NOMO-1 (cell line): ENCODE results near the gene CXCL5.
A peak's percentile ranks its signal among the peaks of the same experiment; 100 is the strongest.

Experiments
- DNase-seq, 2 experiments: peaks; one replicate each; lab custom pipeline; 2025; ENCODE audit not compliant: unreplicated experiment in 2 of 2; lab: John Stamatoyannopoulos, UW

CXCL5 gene

DNA sequence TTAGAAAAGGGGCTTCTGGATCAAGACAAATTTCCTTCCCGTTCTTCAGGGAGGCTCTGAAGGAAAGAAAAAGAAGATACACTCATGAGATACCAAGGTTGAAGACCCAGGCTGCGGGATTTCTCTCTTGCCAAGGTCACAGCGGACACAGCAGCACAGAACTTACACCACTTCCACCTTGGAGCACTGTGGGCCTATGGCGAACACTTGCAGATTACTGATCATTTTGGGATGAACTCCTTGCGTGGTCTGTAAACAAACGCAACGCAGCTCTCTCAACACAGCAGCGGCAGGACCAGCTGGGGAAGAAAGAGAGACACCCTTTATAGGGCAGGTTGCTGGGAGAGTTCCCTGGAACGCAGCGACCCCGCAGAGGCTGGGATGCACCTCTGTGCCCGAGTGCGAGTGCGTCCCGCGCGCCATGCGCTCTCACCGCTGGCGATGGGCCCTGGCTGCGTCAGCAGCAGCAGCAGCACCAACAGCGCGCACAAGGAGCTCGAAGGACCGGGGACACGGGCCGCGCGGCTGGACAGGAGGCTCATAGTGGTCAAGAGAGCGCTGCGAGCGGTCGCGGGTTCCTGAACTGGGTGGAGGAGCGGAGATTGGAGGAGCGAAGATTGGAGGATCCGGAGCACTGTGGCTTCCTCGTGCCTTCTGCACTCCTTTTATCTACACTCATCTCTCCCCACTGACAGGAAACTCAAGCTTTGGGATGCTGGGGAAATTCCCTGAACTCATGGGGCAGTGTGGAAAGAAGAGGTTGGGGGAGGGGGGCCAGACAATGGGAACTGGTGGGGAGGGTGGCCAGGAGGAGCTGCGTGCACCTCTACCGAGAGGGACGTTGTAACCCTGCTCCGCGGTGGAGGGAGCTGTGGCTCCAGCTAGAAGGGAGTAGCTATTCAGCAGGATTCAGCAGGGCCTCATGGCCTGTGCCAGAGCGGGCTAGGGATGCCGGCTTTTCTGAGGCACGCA, at the start of gene CXCL5:
CXCL5 (minus strand) TSS at position 638 of the 972 bp plus-strand sequence; CDS start at position 542, 96 bp downstream.
- DNase-seq = no peak

DNA sequence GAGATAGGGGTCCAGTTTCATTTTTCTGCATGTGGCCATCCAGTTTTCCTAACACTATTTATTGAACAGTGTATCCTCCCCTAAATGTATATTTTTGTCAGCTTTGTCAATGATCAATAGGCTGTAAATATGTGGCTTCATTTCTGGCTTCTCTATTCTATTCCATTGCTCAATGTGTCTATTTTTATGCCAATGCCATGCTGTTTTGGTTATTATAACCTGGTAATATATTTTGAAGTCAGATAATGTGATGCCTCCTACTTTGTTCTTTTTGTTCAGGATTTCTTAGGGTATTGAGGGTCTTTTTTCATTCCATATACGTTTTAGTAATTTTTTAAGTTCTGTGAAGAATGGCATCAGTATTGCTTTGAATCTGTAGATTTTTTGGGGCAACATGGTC, 48.7 kb upstream of the CXCL5 start:
- DNase-seq = no peak

DNA sequence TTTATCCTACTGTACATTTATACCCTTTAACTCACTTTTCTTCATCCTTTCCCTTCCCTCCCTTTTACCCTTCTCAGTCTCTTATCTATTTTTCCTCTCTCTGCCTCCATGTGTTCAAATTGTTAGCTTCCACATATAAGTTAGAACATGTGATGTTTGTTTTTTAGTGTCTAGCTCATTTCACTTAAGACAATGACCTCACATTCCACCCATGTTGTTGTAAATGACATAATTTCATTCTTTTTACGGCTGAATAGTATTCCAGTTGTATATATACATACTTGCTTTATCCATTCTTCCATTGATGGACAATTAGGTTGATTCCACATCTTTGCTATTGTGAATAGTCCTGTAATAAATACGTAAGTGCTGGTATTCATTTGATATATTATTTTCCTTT, 47.3 kb upstream of the CXCL5 start:
- no peak for DNase-seq

DNA sequence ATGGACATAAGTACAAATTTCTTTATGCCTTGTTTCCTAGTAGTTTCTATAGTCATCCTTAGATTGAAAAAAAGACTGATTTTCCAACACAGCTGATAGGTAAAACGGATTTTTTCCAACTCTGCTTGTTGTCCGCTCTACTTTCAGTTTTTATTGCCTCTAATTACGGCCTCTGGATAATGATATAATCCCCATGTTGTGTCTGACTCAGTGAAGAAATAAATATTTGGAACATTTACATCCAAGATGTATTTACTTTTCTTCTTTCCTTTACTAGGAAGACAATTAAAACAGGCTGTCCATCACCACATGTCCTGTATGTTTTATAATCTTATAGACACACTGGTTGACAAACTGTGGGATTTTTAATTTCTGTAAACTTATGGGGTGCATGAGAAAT, 46.8 kb upstream of the CXCL5 start:
- DNase-seq = no peak

DNA sequence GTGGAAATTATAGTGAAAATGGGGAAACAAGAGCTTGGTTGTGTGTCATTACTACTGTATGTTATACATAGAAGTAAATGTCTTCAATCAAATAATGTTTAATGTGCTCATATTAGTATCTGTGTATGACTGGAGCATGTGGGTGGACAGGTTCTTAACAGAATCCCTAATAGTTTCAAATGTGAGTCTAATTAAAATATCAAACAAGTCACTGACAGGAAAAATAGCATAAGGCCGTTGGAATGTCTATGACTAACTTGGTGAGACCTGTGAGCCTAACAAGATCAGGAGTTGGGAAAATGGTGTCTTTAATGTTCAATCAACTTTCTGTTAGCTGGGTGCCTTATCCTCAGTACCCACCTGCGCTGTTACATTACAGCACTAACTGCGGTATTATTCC, 46.2 kb upstream of the CXCL5 start:
- no peak for DNase-seq

DNA sequence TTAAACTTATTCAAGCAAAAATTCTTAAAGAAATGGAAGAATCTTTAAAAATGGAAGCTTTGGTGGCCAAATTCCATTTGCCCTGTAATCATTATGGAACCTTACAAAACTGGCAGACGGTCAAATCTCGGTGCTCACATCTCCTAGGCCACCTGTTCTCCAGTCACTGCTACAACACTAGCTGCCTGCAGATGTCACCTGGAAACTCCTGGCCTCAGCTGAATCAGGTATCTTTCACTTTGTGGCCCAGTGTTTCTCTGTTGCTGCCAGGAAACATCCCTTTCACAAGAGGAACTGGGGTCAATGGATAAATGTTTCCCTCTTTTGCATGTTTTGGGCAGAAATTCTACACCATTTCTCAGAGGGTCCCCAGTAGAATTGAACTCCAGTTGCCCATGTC, 44.2 kb upstream of the CXCL5 start:
- no peak for DNase-seq

DNA sequence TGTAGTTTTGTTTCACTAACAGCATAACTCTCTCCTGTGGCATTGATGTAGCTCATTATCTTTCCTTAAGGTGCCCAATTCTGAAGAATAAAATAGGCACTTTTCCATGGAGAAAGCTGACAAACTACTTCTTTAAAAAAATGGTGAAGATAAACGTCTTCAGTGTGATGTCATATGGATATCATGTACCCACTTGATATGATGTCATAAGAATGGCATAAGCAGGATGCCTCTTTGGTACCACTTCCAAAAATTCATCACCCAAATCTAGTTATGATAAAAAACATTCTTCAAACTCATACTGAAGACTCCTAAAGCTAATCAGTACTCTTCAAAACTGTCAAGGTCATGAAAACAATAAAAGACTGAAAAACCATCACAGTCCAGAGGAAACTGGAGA, 42.9 kb upstream of the CXCL5 start:
- no peak for DNase-seq

DNA sequence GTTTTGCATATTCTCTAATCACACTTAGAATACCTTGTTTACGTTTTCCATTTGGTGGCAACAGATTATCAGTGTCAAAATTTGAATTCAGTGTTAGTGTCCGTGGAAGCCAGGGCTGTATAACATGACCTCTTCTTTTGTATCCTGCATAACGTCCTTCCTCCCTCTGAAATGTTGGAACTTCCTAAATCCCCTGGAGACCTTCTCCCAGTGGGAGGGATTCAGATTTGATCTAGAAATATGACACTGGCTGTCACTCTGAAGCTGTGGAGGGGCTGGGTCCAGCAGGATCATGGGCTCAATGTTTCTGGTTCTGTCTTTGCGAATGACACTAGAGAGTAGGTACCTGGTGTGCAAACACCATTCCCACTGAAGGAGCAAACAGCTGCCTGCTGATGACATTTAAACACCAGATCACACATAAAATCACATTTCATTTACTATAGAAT, 40.9 kb upstream of the CXCL5 start:
- DNase-seq = no peak

DNA sequence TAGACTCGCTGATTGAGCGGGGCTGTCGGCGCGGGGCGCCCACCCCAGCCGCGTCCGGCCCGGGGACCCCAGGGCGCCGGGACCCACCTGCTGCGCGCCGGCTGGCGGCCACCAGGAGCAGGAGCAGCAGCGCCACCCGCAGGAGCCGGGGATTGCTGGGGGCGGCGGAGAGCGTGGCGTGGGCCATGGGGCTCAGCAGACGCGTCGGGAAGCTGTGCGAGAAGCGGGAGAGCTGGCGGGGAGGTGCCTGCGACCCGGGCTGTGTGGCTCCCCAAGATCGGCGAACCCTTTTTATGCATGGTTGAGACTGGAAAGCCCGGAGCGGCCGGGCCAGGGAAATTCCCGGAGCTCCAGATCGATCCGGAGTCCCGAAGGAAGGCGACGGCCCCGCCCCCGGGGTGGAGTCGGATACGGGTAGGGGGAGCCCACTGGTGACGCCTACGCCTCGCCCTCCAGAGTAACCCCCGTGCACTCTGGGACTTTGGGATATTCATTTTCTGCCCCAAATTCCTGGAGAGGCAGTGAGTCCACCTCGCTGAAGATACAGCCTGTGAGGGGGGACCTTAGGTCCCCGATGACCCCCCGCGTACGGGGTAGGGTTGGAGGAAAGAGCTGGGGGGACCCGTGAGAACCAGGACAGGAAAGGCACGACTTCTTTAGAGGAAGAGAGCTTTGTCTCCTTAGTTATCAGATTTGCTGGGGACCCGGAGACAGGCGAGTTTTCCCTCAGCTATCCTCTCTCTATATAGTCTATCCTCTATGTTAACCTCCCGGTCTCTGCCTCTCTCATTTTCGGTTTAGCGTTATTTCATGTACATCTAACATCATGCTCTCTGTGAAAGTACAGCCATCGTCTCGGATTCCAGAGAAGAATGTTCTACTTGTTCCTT, 40.2 kb upstream of the CXCL5 start, which contains the start of gene CXCL3:
CXCL3 (minus strand) TSS at position 265 of the 890 bp plus-strand sequence; CDS start at position 187, 78 bp downstream.
- DNase-seq = peak in 1 of 2 experiments; percentile 21

DNA sequence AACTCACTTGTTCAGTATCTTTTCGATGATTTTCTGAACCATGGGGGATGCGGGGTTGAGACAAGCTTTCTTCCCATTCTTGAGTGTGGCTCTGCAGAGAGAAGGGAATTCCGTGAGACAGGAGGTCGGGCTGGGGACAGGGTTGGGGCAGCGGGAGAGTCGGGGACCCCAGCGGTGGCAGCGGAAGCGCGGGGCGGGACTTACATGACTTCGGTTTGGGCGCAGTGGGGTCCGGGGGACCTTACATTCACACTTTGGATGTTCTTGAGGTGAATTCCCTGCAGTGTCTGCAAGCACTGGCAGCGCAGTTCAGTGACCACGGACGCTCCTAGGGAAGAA, 39.6 kb upstream of the CXCL5 start:
- no peak for DNase-seq

DNA sequence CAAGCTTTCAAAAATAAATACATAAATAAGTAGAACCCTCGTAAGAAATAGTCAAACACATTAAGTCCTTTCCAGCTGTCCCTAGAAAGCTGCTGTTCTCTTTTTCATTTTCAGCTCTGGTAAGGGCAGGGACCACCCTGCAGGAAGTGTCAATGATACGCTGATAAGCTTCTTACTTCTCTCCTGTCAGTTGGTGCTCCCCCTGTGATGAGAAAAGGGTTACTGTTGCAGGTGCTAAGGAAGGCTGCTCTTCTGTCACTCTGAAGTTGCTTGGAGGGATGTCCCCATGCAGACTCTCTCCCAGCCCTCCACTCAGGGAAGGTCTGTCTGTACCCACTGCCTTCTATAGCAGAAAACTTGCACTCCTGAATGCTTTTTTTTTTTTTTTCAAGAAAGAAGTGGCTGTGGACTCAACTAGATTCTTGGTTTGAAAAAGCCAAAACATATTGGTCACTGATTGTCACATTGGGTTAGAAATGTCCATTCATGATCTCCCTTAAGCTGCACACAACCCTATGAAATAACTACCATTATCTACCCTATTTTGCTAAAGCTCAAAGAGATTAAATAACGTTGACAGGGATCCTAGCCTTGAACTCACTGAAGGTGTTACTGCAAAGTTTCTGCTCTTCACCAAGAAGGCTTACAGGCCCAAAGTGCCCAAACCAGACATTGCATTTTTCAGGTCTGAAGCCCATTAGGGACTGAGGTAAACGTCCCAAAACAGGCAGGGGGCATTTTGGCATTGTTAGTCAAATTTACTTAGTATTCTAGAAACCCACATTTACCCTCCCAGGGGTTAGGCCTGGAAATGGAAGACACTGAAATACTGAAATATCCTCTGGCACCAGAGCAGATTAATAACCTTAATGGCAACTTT, 38.8 kb upstream of the CXCL5 start:
- no peak for DNase-seq

DNA sequence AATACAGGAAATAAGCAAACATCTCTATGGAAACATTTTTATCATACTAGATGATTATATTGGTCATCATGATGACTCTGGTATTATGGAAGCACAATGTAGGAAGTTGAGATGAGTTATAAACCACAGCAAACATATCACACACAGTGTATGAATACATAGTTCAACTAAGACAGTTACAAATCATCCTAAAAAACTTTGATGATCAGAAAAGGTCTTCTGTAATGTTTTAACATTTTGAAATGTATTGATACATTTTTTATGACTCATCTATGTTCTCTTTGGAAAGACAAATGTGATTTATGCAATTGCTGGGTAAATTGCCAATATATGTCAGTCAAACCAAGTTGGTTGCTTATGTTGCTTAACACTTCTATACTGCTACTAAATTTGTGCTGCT, 35.3 kb upstream of the CXCL5 start:
- DNase-seq = no peak

DNA sequence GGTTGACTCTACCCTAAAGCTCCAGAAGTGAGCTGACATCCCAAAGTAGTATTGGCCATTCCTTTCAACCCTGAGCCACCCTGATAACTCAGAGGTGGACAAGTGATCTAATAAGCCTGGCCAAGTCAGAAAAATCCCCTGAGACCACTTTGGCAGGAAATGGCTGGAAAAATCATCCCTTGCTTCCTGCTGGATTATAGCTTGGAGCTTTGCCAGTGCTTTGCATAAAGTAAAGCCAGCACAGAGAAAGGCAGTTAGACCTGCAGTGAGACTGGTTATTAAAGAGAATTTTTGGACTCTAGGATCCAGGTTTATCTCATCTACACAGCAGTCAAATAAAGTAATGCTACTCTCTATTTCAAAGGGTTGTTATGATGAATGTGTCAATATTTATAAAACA, 33.6 kb upstream of the CXCL5 start:
- DNase-seq = no peak

DNA sequence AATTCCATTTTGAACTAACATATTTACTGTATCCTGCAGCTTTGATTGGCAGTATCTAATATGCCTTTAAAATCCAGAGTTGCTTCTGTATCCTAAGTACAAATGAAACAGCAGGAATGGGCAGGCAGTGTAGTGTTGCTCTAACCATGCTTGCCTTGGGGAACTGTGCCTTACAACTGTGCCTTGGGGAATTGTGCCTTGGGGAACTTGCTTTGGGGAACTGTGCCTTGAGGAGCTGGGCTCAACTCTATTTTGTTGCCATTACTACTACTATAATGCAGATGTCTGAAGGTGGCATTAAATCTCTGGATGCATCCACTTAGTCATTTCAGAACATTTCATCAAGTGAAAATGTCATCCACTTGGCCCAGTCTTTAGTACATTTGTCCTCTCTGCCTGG, 33.1 kb upstream of the CXCL5 start:
- DNase-seq = no peak

DNA sequence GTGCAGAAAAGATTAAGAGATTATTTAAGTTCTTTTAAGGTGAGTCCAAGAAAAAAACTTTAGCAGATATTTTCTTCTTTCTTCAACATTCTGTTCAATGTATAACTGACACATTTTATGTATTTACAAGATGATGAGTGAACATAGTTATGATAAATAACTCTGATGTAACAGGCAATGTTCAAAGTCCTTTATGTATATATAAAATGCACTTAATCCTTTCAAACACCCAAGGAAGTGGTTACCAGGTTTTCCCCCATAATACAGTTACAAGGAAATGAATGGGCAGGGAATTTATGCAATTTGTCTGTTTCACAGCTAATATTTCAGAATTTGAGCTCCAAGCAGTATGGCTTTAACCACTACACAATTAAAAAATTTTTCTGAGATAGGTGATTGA, 31.8 kb upstream of the CXCL5 start:
- no peak for DNase-seq

DNA sequence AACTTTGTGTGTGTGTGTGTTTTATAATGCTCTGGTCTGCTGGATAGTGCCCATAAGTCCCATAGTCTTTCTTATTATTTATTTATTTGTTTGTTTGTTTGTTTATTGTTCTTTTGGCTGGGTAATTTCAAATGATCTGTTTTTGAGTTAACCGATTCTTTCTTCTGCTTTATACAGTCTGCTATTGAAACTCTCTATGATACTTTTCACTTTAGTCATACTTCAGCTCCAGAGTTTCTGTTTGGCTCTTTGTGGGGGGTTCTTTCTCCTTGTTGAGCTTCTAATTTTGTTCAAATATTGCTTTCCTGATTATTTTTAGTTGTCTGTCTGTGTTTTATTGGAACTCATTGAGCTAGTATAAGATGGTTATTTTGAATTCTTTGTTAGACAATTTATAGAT, 30.0 kb upstream of the CXCL5 start:
- DNase-seq = no peak

DNA sequence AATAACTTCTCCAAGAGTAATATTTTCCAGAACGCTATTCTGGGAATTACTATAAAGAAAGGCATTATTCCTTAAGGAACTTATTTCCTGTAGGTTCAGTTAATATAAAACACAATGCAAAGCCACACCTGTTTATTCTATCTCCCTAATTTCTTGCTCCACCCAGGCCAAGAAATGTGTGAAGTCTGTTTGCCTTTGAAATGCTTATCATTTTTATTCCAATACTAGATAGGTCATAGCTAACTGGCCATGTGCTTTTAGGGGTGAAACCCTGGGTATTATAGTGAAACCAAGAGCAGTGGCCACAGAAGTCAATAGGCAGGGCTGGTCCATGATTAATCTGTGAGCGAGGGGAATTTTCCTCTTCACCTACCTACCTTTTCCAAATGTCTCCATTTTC, 25.2 kb upstream of the CXCL5 start:
- no peak for DNase-seq

DNA sequence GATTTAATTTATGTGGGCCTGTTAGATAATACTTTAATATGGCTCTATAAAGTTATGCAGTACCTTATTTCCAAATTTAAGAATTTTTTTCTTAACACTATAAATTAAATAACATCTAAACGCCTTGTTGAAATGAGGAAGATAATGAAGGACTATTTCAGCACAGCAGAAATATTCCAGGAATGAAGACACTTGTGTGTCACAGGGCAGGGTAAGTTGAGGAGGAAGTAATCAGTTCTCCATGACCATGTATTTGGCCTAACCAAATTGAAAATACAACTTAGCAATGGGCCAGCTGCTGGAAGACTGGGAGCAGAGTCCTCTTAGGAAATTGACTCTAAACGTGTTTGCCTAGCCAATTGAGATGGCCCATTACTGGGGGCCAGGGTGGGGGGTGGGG, 23.1 kb upstream of the CXCL5 start:
- no peak for DNase-seq

DNA sequence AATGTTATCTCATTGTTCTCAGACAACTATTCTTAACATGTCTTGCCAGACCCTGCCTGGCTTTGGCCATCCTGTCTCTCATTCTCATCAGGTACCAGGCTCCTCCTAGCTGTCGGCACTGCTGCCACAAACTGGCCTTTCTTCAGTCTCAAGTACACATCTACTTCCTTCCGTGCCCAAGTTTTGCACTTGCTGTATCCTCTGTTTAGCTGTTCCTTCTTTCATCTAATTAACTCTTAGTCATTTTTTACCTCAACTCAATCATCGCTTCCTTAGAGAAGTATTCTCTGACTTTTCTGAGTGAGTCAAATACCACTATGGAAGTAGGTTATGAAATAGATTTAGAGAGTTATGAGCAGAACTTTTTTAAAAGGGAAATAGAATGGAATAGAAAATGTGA, 20.3 kb upstream of the CXCL5 start:
- DNase-seq = peak; percentile 90 to 98

DNA sequence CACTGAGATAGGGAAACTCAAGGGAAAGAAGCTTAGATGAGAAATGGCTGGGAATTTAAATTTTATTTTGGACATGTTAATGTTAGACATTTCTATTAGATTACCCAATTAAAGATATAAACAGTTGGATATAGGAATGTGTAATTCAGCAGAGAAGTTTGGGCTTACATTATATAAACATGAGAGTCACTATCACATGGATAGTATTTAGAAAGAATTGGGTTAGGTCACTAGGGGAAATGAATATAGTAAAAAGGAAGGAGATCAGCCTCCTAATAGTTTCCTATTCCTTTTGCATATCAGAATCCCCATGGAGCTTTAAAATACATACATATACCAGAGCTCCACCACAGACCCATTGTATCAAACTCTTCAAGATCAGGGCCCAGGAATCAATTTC, 19.6 kb upstream of the CXCL5 start:
- no peak for DNase-seq

DNA sequence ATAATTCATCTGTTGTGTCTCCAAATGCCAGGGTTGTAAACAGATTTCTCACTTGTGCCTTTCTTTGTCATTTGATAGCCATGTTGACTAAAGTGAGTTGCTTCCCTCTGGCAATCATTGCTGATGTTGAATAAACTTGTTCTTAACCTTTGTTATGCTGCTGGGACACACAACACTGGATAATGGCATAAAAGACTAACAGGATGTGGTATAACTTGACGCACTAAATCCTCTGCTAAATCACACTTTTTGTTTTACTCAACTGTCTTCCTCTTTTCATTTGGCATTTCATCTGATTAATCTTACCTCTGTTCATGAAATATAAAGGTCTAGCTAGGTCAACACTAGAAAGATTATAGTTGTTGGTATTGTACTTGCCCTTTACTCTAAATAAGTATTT, 17.6 kb upstream of the CXCL5 start:
- peak in 1 of 2 experiments; percentile 54 for DNase-seq
